ENCODE measurements around the gene IL19. TPM values are rescaled to one million over a fixed set of nuclear protein-coding genes. Genes with fewer than 3 reads are reported as not detected.

The IL19 gene
- total and polyA plus RNA-seq, 2 donors (not counting 3 experiments of a cell fraction or from before 2014, with no cell fraction given) = not detected

Small RNA genes within 50 kb of the gene (small RNA-seq; reads per million reads assigned to genes)
- not detected for gene RF00019 (ENCODE audit: insufficient read depth, insufficient read length, low read depth, low replicate concordance)

Other genes with a start within 250 kb of the IL19 start
- 47.6 and 48.0 TPM in 2 replicates for gene EIF2D, start 158.3 kb upstream of the IL19 start, total RNA-seq
- 48.1 and 54.1 TPM in 2 replicates for gene EIF2D, start 158.3 kb upstream of the IL19 start, polyA plus RNA-seq
- gene DYRK3, start 135.2 kb upstream of the IL19 start, total RNA-seq = 7.4 and 10.9 TPM in 2 replicates
- 2.9 and 3.4 TPM in 2 replicates for gene DYRK3, start 135.2 kb upstream of the IL19 start, polyA plus RNA-seq
- gene MAPKAPK2, start 85.9 kb upstream of the IL19 start, total RNA-seq = 69.1 and 74.2 TPM in 2 replicates
- 52.4 and 52.9 TPM in 2 replicates for gene MAPKAPK2, start 85.9 kb upstream of the IL19 start, polyA plus RNA-seq
- not detected in 2 replicates for gene IL10, start 1.7 kb downstream of the IL19 start, total RNA-seq
- not detected in 2 replicates for gene IL10, start 1.7 kb downstream of the IL19 start, polyA plus RNA-seq
- gene IL20, start 94.8 kb downstream of the IL19 start, total RNA-seq = not detected in 2 replicates
- gene IL20, start 94.8 kb downstream of the IL19 start, polyA plus RNA-seq = not detected in 2 replicates
- not detected in 2 replicates for gene IL24, start 126.7 kb downstream of the IL19 start, total RNA-seq
- gene IL24, start 126.7 kb downstream of the IL19 start, polyA plus RNA-seq = not detected in 2 replicates
- not detected in 2 replicates for gene FCMR, start 151.2 kb downstream of the IL19 start, total RNA-seq
- not detected in 2 replicates for gene FCMR, start 151.2 kb downstream of the IL19 start, polyA plus RNA-seq
- not detected in 2 replicates for gene PIGR, start 175.7 kb downstream of the IL19 start, total RNA-seq
- gene PIGR, start 175.7 kb downstream of the IL19 start, polyA plus RNA-seq = not detected in 2 replicates
- not detected in 2 replicates for gene FCAMR, start 199.7 kb downstream of the IL19 start, total RNA-seq
- gene FCAMR, start 199.7 kb downstream of the IL19 start, polyA plus RNA-seq = not detected in 2 replicates

Data from endothelial cell of umbilical vein (primary cell).